ENCODE data around the gene COQ7.

The COQ7 gene

GRCh38 chr16:19067349-19068236, at the start of gene COQ7:
TSS of gene COQ7 (plus strand) at chr16:19067614. CDS start at chr16:19067665, 51 bp downstream.
- DNase-seq (ENCODE audit: low read depth in 2 of 3, low spot score in 2 of 3): peak; percentile 94 to 96 (median 94)

GRCh38 chr16:19020689-19021088, 46.7 kb upstream of the COQ7 start:
- DNase-seq (ENCODE audit: low read depth in 2 of 3, low spot score in 2 of 3): no peak

GRCh38 chr16:19021747-19022146, 45.7 kb upstream of the COQ7 start:
- DNase-seq (ENCODE audit: low read depth in 2 of 3, low spot score in 2 of 3): no peak

GRCh38 chr16:19027416-19027815, 40.0 kb upstream of the COQ7 start:
- no peak for DNase-seq (ENCODE audit: low read depth in 2 of 3, low spot score in 2 of 3)

- no peak for DNase-seq (ENCODE audit: low read depth in 2 of 3, low spot score in 2 of 3)
Observed at GRCh38 chr16:19029980-19030379, 37.4 kb upstream of the COQ7 start.

- no peak for DNase-seq (ENCODE audit: low read depth in 2 of 3, low spot score in 2 of 3)
Observed at GRCh38 chr16:19031738-19032137, 35.7 kb upstream of the COQ7 start.

- DNase-seq (ENCODE audit: low read depth in 2 of 3, low spot score in 2 of 3): no peak
Observed at GRCh38 chr16:19033761-19034160, 33.7 kb upstream of the COQ7 start.

- no peak for DNase-seq (ENCODE audit: low read depth in 2 of 3, low spot score in 2 of 3)
Observed at GRCh38 chr16:19040400-19040799, 27.0 kb upstream of the COQ7 start.

GRCh38 chr16:19044769-19045168, 22.6 kb upstream of the COQ7 start:
- DNase-seq (ENCODE audit: low read depth in 2 of 3, low spot score in 2 of 3): no peak

GRCh38 chr16:19046062-19046461, 21.4 kb upstream of the COQ7 start:
- DNase-seq (ENCODE audit: low read depth in 2 of 3, low spot score in 2 of 3): no peak

GRCh38 chr16:19062706-19063105, 4.7 kb upstream of the COQ7 start:
- DNase-seq (ENCODE audit: low read depth in 2 of 3, low spot score in 2 of 3): no peak

GRCh38 chr16:19066988-19067348, 446 bp upstream of the COQ7 start:
- DNase-seq (ENCODE audit: low read depth in 2 of 3, low spot score in 2 of 3): no peak

GRCh38 chr16:19068237-19068815, 912 bp downstream of the COQ7 start:
- no peak for DNase-seq (ENCODE audit: low read depth in 2 of 3, low spot score in 2 of 3)

GRCh38 chr16:19071811-19072777, 4.7 kb downstream of the COQ7 start:
- DNase-seq (ENCODE audit: low read depth in 2 of 3, low spot score in 2 of 3): peak in 1 of 3 experiments; percentile 23

GRCh38 chr16:19073344-19073743, 5.9 kb downstream of the COQ7 start:
- DNase-seq (ENCODE audit: low read depth in 2 of 3, low spot score in 2 of 3): no peak

- no peak for DNase-seq (ENCODE audit: low read depth in 2 of 3, low spot score in 2 of 3)
Observed at GRCh38 chr16:19073863-19074262, 6.4 kb downstream of the COQ7 start.

- DNase-seq (ENCODE audit: low read depth in 2 of 3, low spot score in 2 of 3): no peak
Observed at GRCh38 chr16:19075511-19075910, 8.1 kb downstream of the COQ7 start.

- DNase-seq (ENCODE audit: low read depth in 2 of 3, low spot score in 2 of 3): no peak
Observed at GRCh38 chr16:19077879-19078278, 10.5 kb downstream of the COQ7 start.

GRCh38 chr16:19083670-19084069, 16.3 kb downstream of the COQ7 start:
- DNase-seq (ENCODE audit: low read depth in 2 of 3, low spot score in 2 of 3): no peak

GRCh38 chr16:19084139-19084538, 16.7 kb downstream of the COQ7 start:
- no peak for DNase-seq (ENCODE audit: low read depth in 2 of 3, low spot score in 2 of 3)

- DNase-seq (ENCODE audit: low read depth in 2 of 3, low spot score in 2 of 3): no peak
Observed at GRCh38 chr16:19084879-19085278, 17.5 kb downstream of the COQ7 start.
